Hepatocyte (in vitro differentiated cells): ENCODE results near the gene FGF7.

Experiments
- EZH2phosphoT487 ChIP-seq: fragments of 200-600 bp; sonication (generic); IDR thresholded peaks from one replicate; pipeline ENCODE4 v1.6.1; 2018; ENCODE audit warnings: antibody characterized with exemption, mild to moderate bottlenecking, low read depth, moderate library complexity; ENCODE audit not compliant: unreplicated experiment, severe bottlenecking
- TF ChIP-seq, protein P1 (sequence below): fragments of 200-600 bp; sonication (generic); IDR thresholded peaks from 2 replicates; pipeline ENCODE4 v1.5.1; 2016; ENCODE audit warnings: antibody characterized with exemption, mild to moderate bottlenecking; ENCODE audit not compliant: poor library complexity

DNA sequence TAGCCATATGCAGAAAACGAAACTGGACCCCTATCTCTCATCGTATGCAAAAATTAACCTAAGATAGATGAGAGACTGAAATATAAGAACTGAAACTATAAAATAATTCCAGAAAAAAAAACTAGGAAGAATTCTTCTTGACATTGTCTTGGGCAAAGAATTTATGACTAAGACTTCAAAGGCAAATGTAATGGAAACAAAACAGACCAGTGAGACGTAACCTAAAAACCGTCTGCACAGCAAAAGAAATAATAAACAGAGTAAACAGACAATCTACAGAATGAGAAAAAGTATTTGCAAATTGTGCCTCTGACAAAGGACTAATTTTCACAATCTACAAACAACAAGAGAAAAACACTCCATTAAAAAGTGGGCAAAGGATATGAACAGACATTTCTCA lies 105.2 kb downstream of the FGF7 start:
- TF ChIP-seq, protein P1, sequence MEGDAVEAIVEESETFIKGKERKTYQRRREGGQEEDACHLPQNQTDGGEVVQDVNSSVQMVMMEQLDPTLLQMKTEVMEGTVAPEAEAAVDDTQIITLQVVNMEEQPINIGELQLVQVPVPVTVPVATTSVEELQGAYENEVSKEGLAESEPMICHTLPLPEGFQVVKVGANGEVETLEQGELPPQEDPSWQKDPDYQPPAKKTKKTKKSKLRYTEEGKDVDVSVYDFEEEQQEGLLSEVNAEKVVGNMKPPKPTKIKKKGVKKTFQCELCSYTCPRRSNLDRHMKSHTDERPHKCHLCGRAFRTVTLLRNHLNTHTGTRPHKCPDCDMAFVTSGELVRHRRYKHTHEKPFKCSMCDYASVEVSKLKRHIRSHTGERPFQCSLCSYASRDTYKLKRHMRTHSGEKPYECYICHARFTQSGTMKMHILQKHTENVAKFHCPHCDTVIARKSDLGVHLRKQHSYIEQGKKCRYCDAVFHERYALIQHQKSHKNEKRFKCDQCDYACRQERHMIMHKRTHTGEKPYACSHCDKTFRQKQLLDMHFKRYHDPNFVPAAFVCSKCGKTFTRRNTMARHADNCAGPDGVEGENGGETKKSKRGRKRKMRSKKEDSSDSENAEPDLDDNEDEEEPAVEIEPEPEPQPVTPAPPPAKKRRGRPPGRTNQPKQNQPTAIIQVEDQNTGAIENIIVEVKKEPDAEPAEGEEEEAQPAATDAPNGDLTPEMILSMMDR, result no peak
- no peak for TF ChIP-seq EZH2phosphoT487
